Hematopoietic multipotent progenitor cell treated with erythropoietin and hydrocortisone succinate and interleukin-3 and kit ligand, for 6 days (in vitro differentiated cells): Measurements from ENCODE around the gene ZSWIM7.
"Not testable (repeated sequence)": the region's sequence is repeated elsewhere in the genome, so short reads cannot be mapped to it uniquely, and the experiment has no call there.

ENCODE experiments used
- DNase-seq: peaks from one replicate; pipeline ENCODE4 v3.0.0-alpha.2; 2015

ZSWIM7 gene

DNA sequence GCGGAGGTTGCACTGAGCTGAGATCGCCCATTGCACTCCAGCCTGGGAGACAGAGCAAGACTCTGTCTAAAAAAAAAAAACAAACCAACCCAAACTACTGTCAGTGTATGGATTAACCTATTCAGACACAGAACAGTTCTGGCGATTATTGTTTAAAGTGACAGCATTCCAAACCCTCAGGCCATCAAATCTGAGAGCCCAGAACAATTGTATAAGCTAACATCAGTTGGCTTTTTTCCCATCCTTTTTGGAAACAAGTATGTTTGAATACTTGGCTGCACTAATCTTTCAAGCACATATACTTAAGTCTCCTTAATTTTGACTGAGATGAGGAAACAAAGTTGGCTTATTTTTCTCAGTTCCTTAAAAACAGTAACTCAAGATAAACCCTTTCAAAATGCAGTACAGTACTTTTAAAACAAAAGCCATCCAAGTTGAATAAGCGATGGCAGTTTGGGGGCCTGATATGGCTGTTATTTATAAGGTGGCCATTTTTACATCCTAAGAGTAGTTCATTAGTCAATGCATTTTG is 1.4 kb downstream of the ZSWIM7 start:
- DNase-seq, result no peak

DNA sequence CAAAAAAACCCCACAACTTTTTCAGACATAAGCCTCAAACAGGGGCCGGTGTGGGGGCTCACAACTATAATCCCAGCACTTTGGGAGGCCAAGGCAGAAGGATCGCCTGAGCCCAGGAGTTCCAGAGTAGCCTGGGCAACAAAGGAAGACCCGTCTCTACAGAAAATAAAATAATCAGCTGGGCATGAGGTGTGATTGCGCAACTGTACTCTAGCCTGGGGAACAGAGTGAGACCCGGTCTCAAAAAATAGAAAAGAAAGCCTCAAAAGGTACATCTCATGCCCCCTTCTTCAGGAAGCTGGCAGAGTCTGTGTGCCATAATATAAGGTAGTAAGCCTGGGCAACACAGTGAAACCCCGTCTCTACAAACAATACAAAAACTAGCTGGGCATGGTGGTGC is 3.2 kb downstream of the ZSWIM7 start:
- DNase-seq, result no peak

DNA sequence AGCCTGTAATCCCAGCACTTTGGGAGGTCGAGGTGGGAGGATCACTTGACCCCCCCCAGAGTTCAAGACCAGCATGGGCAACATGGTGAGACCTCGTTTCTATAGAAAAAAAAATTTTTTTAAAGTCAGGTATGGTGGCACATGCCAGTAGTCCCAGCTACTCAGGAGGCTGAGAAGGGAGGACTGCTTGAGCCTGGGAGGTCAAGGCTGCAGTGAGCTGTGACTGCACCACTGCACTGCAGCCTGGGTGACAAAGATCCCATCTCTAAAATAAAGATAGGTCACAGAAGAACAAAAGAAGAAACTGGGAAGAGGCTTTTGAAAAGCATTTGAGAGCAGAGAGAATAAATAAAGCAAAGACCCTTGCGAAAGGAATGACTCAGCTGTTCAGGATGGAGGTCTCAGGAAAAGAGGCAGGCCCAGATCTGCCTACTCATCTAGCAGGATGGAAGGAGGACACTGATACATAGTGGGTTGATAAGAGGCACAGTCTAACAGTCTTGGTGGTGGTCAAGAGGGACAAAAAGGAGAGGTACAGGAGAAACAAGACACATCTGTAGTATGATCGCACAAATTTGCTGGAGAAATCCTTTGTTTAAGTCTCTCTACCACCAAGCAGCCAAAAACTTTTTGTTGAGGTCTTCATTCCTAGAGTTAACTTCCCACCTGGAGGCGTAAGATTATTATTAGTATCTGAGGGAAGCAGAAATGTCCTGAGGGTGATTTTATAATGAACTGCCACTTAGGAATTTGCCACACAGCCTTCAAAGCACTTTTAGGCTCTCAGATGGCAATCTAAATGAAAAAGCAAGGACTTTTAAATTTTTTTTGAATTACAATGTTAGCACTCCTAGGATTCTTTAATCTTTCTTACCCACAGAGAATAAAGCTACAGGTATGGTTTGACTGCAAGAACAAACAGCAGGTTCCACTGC is 17.6 kb downstream of the ZSWIM7 start:
- DNase-seq, result peak; percentile 71

DNA sequence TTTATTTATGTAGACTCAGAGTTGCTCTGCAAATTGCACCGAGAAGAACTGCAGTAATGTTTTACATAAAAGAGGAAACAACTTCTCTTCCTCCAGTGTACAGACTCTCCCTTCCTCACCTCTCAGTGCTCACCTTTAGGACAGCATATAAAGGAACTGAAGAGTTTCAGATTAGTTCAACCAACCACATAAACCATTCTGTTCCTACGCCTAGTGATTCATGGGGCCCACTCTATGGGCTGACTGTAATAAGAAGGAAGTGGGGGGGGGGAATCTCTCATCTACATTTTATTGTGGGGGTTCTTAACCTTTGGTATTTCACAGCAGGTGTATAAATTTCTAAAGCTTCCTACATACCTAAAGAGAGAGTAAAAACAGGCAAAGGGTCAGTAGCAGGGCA is 18.3 kb downstream of the ZSWIM7 start:
- peak; percentile 56 for DNase-seq

DNA sequence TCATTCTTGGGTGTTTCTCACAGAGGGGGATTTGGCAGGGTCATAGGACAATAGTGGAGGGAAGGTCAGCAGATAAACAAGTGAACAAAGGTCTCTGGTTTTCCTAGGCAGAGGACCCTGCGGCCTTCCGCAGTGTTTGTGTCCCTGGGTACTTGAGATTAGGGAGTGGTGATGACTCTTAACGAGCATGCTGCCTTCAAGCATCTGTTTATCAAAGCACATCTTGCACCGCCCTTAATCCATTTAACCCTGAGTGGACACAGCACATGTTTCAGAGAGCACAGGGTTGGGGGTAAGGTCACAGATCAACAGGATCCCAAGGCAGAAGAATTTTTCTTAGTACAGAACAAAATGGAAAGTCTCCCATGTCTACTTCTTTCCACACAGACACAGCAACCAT is 20.5 kb downstream of the ZSWIM7 start:
- DNase-seq, result not testable (repeated sequence)

DNA sequence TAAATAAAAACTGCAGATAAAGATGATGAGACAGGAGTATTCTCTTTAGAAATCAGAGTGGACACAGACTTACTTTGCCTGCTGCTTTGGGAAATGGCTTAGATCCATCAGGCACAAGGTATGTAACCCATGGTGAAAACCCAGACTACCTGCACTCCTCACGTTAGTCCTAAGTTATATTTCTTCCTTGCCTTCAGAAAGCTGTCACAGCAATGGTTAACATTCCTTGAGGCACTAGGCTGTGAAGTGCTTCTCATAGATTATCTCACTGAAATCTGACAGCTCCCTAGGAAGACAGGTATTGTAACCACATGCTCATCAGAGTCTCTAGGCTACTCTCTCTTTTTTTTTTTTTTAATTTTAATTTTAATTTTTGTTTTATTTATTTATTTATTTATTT is 20.9 kb downstream of the ZSWIM7 start:
- no peak for DNase-seq

DNA sequence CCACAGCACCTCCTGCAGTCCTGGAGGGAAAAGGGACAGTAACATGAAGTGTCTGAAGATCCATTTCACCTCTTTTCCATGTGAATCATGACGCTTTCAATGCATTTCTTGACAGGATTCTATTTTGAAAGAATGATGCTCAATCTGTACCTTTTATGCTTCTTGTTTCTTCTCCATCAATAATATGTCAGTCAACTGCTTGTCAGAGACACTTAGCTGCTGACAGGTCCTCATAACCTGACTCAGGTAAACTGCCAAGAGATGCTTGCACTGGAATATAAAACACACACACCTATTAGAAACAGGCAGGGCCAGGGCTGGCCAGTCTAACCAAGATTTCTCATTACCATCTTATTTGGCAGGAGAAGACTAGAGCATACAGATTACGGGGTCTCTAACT is 21.6 kb downstream of the ZSWIM7 start:
- DNase-seq, result no peak

DNA sequence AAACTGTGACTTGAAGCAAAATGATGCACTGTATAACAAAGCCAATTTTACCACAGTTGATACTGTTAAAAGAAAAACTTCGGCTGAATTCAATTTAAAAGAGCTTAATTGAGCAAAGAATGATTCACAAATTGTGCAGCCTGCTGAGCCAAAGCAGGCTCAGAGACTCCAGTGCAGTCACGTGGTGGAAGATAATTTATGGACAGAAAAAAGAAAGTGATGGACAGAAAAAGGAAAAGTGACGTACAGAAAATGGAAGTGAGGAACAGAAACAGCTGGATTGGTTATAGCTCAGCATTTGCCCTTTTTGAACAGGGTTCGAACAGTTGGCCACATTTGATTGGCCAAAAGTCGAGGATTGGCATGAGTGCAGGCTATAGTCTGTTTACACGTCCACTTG is 25.7 kb downstream of the ZSWIM7 start:
- no peak for DNase-seq

DNA sequence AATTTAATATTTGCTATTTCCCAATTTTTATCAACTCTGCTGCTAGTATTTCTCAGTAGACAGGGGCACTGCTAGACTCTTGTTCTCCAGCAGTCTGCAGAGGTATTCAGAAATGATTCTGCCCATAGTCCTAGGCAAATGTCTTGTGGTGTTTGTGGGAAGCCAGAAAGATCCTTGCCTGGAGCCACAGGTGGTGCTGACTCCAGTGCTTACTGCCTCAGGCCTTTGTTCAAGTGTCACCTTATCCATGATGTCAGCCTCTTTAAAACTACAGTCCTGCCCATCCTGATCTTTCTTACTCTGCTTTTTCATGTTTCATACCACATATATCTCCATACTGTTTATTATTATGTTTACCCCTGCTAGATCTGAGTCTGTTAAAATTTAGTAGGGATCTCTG is 26.5 kb downstream of the ZSWIM7 start:
- DNase-seq, result no peak

DNA sequence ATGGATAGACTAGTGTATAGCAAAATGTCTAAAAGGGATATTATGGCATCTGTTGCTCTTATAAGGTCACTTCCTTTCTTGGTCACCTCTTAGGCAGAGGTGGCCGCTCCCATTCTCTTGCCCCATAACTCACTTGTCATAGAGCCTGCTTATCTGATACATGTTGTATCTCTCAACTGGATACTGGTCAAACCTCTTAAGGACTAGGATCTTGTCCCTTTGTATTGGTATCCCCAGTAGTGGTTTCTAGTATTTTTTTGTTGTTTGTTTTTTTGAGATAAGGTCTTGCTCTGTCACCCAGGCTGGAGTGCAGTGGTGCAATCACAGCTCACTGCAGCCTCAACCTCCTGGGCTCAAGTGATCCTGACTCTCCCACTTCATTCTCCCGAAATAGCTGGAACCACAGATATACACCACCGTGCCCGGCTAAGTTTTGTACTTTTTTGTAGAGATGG is 27.0 kb downstream of the ZSWIM7 start:
- DNase-seq, result peak; percentile 46

DNA sequence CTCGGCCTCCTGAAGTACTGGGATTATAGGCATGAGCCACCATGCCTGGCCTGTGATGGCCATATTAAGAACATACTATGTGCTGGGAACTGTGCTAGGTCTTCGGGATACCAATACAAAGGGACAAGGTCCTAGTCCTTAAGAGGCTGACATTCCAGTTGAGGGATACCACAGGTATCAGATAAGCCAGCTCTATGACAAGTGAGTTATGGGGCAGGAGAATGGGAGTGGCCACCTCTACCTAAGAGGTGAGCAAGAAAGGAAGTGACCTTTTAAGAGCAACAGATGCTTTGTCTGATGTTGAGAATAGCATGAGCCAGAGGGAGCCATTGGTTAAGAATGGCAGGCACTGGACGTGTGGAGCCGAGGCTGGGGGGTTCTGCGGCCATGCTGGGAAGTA is 27.6 kb downstream of the ZSWIM7 start:
- no peak for DNase-seq

DNA sequence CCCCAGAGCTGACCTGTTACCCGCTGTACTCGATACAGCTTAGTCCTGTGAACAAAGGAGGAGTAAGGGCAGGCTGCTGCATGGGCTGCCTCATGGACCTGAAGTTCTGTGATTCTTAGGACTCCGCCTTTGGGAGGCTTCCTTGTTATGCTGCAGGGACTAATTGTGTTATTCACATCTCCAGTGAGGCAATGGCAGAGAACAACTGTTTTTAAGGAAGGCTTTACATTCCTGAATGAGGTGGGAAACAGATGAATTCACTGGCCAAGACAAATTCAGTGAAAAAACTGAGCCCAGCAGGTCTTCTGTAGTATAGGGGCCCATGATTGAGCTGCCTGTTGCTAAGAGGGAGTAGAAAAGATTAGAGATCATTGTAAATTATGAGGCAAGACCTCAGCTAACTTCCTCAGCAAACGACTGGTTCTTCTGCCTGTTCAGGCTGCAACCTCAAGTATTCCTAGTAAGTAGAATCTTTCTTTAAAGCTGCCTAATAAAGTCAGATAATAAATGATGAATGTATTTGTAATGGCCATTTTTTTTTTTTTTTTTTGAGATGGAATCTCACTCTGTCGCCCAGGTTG is 28.3 kb downstream of the ZSWIM7 start:
- peak; percentile 64 for DNase-seq

DNA sequence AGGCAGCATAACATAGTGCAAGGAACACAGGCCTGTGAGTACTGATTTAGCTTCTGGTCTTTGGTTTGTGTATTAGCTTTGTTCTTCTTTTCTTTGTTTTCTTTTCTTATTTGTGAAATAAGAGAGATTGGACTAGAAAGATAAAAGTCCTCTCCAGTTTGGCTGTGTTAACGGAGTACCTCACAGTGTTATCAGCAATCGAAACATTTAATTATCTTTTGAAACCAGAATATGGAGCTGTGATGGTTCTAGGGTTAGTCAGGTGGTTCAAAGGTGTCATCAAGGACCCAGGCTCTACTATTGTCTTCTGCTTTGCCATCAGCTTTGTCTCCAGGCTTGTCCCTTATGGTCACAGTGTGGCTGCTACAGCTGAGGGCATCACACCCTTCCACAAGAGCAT is 29.0 kb downstream of the ZSWIM7 start:
- peak; percentile 53 for DNase-seq

DNA sequence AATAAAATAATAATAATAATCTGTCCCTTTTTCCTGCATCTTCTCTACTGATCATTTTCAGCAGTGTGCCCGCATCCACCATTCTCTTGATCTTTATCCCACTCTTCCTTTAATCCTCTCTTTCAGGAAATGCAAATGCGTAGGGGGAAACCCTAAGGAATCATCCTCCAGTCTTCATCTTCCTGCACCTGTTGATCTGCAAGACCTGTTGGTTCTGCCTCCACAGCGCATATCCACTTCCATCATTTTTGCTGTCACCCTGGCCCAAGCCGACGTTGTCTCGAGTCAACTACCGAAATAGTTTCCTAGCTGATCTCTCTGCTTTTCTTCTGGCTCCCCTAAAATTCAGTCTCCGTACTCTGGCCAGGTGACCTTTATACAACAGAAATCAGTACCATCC is 30.0 kb downstream of the ZSWIM7 start:
- DNase-seq, result no peak

DNA sequence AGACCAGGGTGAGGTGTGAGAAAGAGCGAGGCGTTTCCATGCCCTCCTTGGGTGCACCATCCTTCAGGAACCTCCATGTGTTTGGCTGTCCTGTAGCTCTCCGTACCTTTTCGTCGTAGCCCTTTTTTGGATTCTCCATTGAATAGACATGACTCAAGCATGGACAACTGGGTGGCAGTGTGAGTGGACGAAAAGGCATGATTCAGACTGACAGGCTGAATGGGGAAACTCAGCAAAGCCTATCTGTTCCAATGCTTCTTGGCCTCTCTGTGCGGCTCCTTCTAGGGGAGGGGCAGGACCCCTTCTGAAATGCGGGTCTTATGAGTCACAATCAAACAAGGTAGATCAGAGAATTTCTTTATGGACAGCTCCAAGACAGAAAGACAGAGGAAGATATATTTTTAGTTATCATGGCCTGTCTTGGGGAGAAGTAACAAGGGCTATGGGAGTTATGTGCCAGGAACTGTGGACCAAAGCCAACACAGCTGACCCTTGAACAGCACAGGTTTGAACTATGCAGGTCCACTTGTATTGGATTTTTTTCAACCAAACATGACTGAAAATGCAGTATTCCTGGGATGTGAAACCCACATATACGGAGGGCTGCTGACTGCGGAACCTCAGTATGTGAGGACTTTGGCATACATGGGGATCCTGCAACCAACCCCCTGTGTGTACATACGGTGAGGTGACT is 31.7 kb downstream of the ZSWIM7 start:
- DNase-seq, result no peak

DNA sequence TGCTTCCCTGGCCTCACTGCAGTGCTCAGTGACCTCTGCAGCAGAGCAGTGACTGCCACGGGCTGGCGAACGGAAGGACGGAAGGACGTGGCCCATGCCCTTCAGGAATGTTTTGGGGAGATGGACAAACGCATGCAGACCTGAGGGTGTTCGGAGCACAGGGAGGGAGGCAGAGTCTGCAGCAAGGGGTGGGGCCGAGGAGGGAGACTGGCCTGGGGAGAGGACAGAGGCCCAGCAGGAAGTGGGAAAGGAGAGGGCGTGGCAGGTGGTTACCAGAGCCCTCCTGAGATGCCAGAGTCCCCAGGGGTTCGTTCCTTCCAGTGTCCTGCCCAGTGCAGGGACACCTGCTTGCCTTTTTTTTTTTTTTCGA is 32.6 kb downstream of the ZSWIM7 start:
- peak; percentile 78 for DNase-seq

DNA sequence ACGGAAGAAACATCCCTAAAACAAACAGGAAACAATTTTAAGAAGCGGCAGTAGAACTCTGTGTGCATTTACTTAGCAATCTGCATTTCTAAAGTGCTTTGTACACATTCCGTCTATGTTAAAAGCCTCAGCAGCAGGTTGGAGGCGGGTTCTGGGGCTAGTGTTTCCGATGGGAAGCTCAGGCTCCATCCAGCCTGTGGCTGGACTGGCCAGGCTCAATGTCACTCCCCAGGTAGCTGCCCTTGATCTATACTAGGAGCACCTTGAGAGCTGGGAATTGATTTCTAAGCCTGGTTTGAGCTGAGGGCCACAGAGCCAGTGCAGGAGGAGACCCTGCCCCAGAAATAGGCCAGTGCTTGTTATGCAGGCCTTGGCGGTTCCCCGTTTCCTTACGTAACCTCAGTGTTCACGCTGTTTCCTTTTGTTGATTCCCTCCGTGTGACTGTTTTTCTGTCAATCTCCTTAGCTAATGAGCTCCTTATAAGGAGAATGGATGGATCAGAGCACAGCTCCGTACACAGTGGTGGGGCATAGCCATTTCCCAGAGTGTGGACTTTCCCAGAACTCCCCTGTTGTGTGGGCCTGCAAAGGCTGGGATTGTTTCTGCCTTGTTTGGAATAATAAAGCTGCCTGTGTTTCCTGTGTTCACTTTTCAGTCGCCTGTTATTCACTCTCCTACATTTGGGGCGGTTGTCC is 33.2 kb downstream of the ZSWIM7 start:
- DNase-seq, result peak; percentile 55

DNA sequence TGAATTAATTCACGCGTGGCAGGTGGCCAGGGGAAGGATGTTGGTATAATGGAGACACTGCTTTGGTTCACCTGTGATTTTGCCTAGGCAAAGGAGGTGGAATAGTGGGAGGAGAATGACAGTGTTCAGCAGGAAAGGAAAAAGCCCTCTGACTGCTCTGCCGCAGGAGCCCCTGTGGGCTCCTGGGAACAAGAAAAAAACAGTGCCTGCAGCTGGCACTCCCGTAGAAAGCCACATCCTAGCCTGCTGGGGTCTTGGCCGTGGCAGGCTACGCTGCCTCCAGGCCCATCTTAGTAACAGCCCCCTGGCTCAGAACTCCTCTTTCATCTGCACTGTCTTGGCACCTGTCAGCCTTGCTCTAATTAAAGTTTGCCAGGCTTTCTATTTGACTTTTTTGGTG is 34.0 kb downstream of the ZSWIM7 start:
- DNase-seq, result no peak

DNA sequence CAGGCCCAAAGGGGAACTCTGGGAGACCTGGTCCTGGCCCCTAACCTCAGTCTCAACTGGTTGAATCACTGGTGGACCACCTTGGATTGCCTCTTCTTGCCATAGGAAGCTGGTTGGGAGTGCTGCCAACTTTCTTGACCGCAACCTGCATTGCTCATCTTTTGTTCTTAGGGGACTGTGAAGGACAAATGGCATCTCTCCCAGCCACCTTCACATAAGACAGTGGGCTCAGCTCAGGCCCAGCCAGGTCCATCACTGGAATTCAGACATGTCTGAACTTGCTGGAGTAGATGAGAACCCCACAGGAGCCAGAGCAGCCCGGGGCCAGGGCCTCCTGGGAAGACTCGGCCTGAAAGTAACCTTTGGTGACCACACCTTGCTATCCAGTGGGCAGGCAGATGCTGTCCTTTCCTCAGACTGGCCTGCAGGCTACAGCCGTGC is 35.8 kb downstream of the ZSWIM7 start:
- DNase-seq, result no peak

DNA sequence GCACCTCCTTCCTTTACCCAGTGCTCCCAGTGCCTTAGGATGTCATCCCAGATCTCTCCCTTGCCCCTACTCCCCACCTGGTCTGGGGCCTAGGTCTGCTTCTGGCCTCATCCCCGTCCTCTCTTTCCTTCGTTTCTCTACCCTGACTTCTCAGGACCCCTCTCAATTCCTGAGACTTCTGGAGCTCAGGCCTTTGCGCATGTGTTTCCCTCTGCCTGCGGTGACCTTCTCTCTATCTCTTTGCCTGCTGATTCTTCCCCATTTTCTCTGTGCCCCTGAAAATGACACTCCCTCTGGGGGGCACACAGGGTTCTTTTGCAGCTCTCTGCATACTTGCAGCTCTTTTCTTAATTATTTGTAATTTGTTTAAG is 41.0 kb downstream of the ZSWIM7 start:
- DNase-seq, result no peak

DNA sequence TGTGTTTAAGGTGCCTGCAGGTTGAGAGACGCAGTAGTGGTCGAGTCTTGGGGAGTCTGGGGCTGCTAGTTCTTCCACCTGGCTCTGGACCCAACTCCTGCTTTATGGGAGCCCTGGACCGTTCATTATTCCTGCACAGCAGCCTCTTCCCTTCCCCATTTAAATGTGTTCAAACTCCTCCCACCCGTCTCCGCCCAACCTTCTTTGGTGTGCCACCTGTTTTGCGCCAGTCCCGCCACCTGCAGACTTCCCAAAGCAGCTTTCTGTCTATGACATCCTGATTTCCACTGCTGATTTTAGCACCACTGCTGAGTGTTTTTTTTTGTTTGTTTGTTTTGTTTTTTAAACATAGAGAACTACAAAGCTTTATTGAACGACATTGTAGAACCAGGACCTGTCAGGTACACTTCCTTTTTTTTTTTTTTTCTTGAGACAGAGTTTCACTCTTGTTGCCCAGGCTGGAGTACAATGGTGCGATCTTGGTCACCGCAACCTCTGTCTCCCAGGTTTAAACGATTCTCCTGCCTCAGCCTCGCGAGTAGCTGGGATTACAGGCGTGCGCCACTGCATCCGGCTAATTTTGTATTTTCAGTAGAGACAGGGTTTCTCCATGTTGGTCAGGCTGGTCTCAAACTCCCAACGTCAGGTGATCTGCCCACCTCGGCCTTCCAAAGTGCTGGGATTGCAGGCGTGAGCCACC is 41.7 kb downstream of the ZSWIM7 start:
- DNase-seq, result no peak

DNA sequence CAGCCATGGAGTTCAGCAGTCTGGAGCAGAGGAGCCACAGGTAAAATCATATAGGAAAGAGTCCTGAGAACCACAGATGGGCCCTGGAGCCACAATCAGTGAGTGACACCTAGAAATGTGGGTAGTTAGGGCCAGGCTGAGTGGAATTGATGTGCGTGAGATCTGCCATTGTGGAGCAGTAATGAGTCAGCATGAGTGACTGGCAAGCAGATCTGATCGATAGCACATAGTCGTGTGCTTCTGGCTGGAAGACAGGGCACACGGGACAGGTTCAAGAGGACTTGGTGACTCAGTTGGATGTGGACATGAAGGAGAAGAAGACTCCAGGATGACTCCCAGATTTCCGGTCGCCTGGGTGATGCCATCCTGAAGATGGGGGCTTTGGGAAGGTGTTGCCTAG is 42.3 kb downstream of the ZSWIM7 start:
- DNase-seq, result peak; percentile 88
